Measurements from ENCODE around the gene VAMP2. TPM values are rescaled to one million over a fixed set of nuclear protein-coding genes. Genes with fewer than 3 reads are reported as not detected.

Gene VAMP2
- total and polyA plus RNA-seq, 4 donors = 33.9 to 76.2 (median 45.8) TPM

- H3K9me3 ChIP-seq (ENCODE audit: control insufficient read depth in 4 of 4, insufficient read depth in 3 of 4, low read length in 3 of 4) = no peaks in the 10 kb centered on the region
- H3K4me1 ChIP-seq (ENCODE audit: control insufficient read depth in 5 of 5, insufficient read depth in 5 of 5, low read length in 5 of 5) = peaks cover 6 to 27% (median 12%) of the 10 kb centered on the region in 5 donors
- TF ChIP-seq CTCF (IDR thresholded peaks at IDR 0.05; ENCODE audit: control extremely low read depth, extremely low read depth) = peak; percentile 22
- no peaks in the 10 kb centered on the region for H3K27me3 ChIP-seq (ENCODE audit: control insufficient read depth in 3 of 3, insufficient read depth in 3 of 3, low read length in 2 of 3)
- H3K27ac ChIP-seq (ENCODE audit: low read depth in 1 of 2, low read length in 1 of 2) = peak overlapping the region; percentile 86 to 89
- peak; percentile 98 to 99 (median 98) for DNase-seq
- peak overlapping the region in 1 of 2 donors; percentile 96 for H3K9ac ChIP-seq (ENCODE audit: insufficient read depth in 1 of 2, low read length in 2 of 2)
- no peaks in the 10 kb centered on the region for H3K36me3 ChIP-seq (ENCODE audit: control insufficient read depth in 4 of 4, insufficient read depth in 4 of 4, low read length in 4 of 4)
- 0% methylated on average over 32 of the region's 32 CpGs for WGBS, 2 donors
- ATAC-seq (ENCODE audit: insufficient read depth, low FRiP score) = peak; percentile 42
- peak overlapping the region; percentile 70 for H3K4me3 ChIP-seq
These were observed 24.2 kb upstream of the VAMP2 start for GRCh38 chr17:8186787-8187516.

GRCh38 chr17:8186446-8186786 lies 23.7 kb upstream of the VAMP2 start:
- Histone ChIP-seq H3K36me3 (ENCODE audit: control insufficient read depth in 4 of 4, insufficient read depth in 4 of 4, low read length in 4 of 4) (no peaks in the 10 kb centered on the region), H3K4me3 (peak overlapping the region; percentile 70), H3K9ac (ENCODE audit: insufficient read depth in 1 of 2, low read length in 2 of 2) (peak overlapping the region in 1 of 2 donors; percentile 96), H3K9me3 (ENCODE audit: control insufficient read depth in 4 of 4, insufficient read depth in 3 of 4, low read length in 3 of 4) (no peaks in the 10 kb centered on the region), H3K4me1 (ENCODE audit: control insufficient read depth in 5 of 5, insufficient read depth in 5 of 5, low read length in 5 of 5) (peaks cover 6 to 23% (median 12%) of the 10 kb centered on the region in 5 donors), H3K27ac (ENCODE audit: low read depth in 1 of 2, low read length in 1 of 2) (peak overlapping the region; percentile 86 to 89), H3K27me3 (ENCODE audit: control insufficient read depth in 3 of 3, insufficient read depth in 3 of 3, low read length in 2 of 3) (no peaks in the 10 kb centered on the region)
- DNase-seq (no peak), ATAC-seq (ENCODE audit: insufficient read depth, low FRiP score) (no peak)
- 0% methylated on average over 23 of the region's 23 CpGs for WGBS, 2 donors
- no peak for TF ChIP-seq CTCF (IDR thresholded peaks at IDR 0.05; ENCODE audit: control extremely low read depth, extremely low read depth)

- Histone ChIP-seq H3K9me3 (ENCODE audit: control insufficient read depth in 4 of 4, insufficient read depth in 3 of 4, low read length in 3 of 4) (no peaks in the 10 kb centered on the region), H3K27me3 (ENCODE audit: control insufficient read depth in 3 of 3, insufficient read depth in 3 of 3, low read length in 2 of 3) (no peaks in the 10 kb centered on the region), H3K4me3 (peak overlapping the region; percentile 70), H3K4me1 (ENCODE audit: control insufficient read depth in 5 of 5, insufficient read depth in 5 of 5, low read length in 5 of 5) (peaks cover 6 to 23% (median 12%) of the 10 kb centered on the region in 5 donors), H3K27ac (ENCODE audit: low read depth in 1 of 2, low read length in 1 of 2) (peak overlapping the region; percentile 86 to 89), H3K9ac (ENCODE audit: insufficient read depth in 1 of 2, low read length in 2 of 2) (peak overlapping the region; percentile 56 to 96), H3K36me3 (ENCODE audit: control insufficient read depth in 4 of 4, insufficient read depth in 4 of 4, low read length in 4 of 4) (no peaks in the 10 kb centered on the region)
- 0% methylated on average over 44 of the region's 44 CpGs for WGBS, 2 donors
- TF ChIP-seq CTCF (IDR thresholded peaks at IDR 0.05; ENCODE audit: control extremely low read depth, extremely low read depth) = no peak
- DNase-seq = peak; percentile 90 to 93 (median 91)
- ATAC-seq (ENCODE audit: insufficient read depth, low FRiP score) = no peak
These were observed 23.1 kb upstream of the VAMP2 start for GRCh38 chr17:8185582-8186445.
